Suprapubic skin (tissue), 3 donors: ENCODE data around the gene NEURL1B.

Experiments
- CTCF ChIP-seq, 2 donors: fragments of 200-600 bp in 1 of 2; fragments of 450-650 bp in 1 of 2; sonication (generic) in 1 of 2; IDR thresholded peaks; one replicate each; pipeline ENCODE4 v1.5.1; 2016 to 2019; ENCODE audit warnings: antibody characterized with exemption in 2 of 2, mild to moderate bottlenecking in 1 of 2, moderate library complexity in 1 of 2
- POLR2A ChIP-seq, 2 donors: fragments of 450-650 bp; IDR thresholded peaks; one replicate each; pipeline ENCODE4 v1.6.1; 2017; ENCODE audit warnings: antibody characterized with exemption in 2 of 2, mild to moderate bottlenecking in 2 of 2, moderate library complexity in 2 of 2

GRCh38 chr5:172660974-172661373, 19.9 kb downstream of the NEURL1B start:
- no peak for TF ChIP-seq CTCF (IDR thresholded peaks at IDR 0.05)
- TF ChIP-seq POLR2A (IDR thresholded peaks at IDR 0.05), result no peak
